ENCODE results near the gene PTF1A.
A peak's percentile ranks its signal among the peaks of the same experiment; 100 is the strongest.

Gene PTF1A, protein sequence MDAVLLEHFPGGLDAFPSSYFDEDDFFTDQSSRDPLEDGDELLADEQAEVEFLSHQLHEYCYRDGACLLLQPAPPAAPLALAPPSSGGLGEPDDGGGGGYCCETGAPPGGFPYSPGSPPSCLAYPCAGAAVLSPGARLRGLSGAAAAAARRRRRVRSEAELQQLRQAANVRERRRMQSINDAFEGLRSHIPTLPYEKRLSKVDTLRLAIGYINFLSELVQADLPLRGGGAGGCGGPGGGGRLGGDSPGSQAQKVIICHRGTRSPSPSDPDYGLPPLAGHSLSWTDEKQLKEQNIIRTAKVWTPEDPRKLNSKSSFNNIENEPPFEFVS

DNA sequence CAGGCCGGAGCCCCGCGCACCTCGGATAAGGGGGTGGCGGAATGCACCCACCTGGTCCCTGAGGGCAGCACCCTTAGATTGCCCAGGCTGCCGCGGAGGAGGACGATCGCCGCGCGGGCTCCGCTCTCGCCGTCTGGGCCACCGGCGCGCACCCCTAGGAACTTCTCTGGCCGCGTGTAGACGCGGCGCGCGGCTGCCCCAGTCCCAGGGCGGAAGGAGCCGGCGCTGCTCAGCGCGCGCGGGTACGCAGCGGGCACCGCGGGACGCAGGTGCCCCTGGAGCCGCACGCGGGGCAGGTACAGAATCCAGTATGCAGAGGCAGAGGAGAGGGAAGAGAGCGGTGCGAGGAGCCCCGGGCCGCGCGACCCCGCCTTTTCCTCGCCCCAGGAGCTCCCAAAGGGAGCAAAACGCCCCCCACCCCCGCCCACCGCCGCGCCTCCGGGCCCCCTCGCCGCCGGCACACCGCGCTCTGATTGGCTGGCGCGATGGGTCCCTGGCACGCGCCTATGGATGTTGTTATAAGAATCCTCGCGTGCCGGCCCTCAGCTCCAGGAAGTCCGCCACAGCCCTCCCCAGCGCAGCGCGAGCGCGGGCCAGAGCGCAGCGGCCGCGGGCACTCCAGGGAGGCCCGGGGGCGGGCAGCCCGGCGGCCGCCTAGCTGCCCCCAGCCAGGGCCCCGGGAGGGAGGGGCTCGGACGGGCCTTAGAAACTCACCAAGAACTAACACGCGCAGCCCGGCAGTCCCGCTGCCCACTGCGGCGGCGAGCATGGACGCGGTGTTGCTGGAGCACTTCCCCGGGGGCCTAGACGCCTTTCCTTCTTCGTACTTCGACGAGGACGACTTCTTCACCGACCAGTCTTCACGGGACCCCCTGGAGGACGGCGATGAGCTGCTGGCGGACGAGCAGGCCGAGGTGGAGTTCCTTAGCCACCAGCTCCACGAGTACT, at the start of gene PTF1A:
PTF1A (plus strand) TSS at position 549 of the 948 bp plus-strand sequence; CDS start at position 768, 219 bp downstream.
- DNase-seq (ENCODE audit: low spot score): no peak

DNA sequence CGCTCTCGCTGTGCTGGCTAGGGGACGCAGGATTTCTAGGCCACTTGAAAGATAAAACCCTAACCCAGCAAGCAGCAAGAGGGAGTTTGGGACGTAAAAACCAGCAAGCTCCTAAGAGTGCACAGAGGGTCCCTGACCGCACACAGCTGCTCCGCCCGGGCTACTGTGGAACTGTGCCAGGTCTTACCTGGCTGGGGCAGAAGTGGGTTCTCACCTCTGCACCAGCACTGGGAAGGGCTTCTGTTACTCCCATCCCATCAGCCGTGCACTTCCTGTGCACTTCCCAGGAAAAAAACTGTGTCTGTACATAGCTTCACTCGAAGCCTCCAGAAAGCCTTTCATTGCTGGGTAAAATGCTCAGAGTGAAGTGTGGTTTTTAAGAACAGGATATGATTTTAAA, 45.9 kb upstream of the PTF1A start:
- no peak for DNase-seq (ENCODE audit: low spot score)

DNA sequence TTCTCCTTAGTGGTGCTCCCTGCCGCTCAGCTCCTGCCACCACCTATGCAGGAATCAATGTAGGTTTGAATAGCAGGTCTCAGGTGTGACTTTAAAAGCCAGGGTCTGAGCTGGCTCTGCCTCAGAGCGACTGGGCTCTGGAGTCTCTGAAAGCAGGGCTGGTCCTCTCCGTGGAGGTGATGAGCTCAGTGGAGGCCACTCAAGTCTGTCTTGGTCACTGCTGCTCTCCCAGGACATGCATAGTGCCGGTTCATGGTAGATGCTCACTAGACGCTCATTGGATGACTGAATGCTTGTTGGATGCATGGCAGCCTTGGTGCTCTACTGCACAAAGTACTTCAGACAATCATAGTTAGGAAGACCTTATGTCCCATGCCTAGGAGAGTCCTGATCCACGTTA, 45.1 kb upstream of the PTF1A start:
- DNase-seq (ENCODE audit: low spot score): no peak

DNA sequence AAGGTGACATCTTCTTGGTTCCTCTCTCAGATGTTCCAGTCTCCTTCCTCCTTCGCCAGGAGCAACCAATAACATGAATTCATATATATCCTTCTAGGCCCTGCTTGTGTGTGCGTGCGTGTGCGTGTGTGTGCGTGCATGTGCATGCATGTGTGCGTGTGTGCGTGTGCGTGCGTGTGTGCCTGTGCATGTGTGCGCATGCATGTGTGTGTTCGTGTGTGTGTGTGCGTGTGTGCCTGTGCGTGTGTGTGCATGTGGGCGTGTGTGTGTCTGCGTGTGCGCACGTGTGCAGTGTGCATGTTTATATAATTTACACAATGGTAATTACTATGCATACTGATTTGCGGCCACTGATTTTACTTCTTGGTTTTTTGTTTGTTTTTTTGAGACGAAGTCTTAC, 43.9 kb upstream of the PTF1A start:
- no peak for DNase-seq (ENCODE audit: low spot score)

DNA sequence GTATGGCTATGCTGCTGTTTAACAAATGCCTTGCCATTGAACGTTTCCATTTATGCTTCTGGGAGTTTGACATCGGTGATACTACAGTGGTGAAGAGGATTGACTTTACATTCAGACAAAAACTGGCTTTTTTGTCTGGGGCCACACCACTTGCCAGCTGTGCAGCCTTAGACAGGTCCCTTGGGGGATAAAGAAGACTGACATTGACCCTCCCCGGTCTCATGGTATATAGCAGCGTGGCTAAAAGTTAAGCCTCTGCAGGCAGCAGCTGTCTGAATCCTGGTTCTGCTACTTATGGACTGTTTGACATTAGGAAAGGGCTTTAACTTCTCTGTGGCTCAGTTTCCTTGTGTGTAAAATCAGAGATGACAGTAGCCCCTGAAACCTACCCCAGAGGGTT, 42.0 kb upstream of the PTF1A start:
- no peak for DNase-seq (ENCODE audit: low spot score)

DNA sequence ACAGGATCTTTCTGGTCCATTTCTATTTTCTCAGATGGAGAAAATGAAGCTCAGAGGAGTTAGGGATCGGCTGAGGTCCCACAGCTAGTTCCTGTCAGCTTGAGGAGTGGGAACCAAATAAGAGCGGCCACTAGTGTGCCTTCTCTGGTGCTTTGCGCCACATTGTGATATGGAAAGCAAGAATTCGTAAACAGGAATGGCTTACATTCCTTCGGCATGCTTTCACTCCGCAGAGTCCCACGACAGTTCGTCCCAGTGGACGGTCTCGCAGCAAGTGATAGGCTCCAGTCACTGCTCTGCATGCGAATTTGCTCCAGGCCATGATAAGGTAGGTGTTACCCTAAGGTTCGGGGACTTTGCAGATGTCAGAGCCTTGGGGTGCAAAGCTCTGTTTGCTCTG, 41.5 kb upstream of the PTF1A start:
- DNase-seq (ENCODE audit: low spot score): no peak

DNA sequence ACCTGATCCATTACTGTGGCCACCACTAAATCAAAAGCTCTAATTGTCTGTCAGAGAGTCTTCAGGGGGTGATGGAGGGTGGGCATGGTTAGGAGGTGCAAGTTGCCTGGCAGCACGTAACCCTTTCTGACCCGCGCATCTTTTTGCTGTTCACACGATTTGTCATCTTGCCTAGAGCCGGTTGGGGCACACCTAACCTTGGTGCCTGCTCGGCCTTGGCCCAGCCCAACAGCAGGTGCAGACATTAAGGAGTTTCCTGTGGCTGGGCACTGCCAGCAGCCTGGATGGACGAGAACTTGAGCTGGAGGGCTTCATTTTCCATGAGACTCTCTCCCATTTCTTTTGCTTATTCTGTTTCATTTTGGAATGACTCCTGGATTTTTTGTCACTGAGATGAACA, 41.0 kb upstream of the PTF1A start:
- DNase-seq (ENCODE audit: low spot score): no peak

DNA sequence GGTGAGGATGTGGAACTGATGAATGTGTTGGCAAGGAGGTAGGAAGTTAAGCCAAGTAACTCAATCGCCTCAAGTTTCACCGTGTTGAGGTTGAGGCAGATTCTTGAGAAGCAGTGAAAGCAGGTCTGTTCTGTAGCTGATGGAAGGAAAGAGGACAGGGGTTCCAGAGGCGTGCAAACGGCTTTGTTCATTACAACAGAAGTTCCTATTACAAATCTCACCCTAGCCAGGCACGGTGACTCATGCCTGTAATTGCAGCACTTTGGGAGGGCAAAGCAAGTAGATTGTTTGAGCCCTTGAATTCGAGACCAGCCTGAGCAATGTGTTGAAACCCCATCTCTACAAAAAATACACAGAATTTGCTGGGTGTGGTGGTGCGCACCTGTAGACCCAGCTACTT, 36.9 kb upstream of the PTF1A start:
- no peak for DNase-seq (ENCODE audit: low spot score)

DNA sequence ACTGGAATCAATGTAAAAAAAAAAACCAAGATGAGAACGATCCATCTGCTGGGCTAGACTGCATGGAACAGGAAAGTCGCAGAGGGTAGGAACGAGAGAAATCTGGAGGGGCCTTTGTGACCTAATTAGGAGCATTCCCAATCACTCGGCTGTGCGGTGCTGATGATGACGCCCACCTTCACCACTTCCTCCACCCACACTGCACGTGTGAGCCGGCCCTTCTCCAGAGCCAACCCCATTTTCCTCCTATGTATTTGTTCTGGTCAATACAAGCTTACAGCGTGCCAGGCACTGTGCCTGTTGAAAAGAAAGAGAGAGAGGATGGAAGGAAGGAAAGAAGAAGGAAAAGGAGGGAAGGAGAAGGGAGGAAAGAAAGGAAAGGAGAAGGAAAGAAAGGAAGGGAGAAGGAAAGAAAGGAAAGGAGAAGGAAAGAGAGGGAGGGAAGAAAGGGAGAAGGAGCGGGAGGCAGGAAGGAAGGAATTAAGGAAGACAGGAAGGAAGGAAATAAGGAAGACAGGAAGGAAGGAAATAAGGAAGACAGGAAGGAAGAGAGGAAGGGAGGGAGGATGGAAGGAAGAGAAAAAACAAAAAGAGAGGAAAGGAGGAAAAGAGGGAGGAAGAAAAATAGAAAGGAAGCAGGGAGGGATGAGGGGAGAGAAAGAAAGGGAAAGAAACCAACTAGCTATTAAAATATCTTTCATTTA, 35.5 kb upstream of the PTF1A start:
- no peak for DNase-seq (ENCODE audit: low spot score)

DNA sequence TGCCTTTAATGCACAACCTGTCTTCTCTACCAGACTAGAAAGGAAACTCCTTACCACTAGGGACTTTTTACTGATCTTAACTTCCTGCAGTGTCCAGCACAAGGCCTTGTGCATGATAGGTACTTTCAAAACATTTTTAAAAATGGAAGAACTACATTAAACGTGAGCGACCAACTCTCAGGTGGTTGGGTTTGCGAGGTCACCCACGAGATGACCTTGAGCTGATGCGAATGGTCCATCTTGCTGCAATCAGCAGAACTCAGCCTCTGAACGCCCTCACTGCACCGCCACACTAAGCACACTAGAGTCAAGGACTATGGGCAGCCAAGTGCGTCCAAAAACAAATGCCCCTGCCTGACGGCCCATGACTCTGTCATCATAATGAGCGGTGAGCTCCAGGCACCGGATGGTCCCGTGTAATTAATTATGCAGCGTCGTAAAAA, 34.9 kb upstream of the PTF1A start:
- no peak for DNase-seq (ENCODE audit: low spot score)

DNA sequence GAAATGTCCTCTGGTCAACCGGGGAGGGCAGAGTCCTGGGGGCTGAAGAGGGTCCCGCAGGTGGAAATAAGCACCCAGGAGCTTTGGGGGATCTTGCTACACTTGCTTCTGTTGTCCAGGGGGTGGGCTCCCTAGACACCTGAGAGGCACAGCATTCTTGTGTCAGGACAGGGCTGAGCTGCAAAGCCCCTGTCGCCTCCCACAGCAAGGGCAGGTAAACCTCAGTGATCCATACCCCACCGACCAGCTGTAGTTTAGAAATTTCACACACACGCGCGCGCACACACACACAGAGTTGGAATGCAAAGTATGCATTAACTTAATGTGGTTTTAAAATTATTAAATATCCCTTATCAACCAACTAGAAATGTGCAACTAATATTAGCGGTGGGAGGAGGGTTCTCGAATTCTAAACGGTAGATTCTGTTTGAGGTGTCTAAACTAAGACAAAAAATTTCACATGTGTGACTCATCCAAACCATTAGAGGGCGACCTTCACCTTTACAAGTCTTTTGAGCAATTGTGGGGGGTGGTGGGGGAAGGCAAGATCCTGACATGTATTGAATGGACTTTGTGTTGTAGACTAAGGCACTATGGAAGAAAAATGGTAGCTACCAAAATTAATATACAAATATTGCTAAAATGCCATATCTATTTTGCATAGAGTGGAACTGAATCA, 34.3 kb upstream of the PTF1A start:
- DNase-seq (ENCODE audit: low spot score): peak; percentile 46

DNA sequence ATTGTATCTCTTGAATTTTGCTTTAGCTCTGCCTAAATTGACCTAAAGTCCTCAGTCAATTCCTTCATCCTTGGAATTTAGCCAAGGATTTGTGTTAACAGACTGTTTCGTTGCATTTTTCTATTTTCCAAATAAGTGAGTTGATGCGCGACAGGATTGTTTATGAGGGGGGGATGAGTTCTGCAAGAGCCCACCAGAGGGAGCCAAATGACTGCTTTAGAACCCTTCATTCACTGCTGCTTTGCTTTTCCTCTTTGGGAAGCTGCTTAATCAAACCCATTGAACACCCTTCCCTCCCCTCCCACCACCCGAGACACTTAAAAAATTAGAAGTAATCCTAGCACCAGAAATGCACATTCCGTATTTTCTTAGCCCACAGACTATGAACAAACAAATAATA, 33.7 kb upstream of the PTF1A start:
- peak; percentile 72 for DNase-seq (ENCODE audit: low spot score)

DNA sequence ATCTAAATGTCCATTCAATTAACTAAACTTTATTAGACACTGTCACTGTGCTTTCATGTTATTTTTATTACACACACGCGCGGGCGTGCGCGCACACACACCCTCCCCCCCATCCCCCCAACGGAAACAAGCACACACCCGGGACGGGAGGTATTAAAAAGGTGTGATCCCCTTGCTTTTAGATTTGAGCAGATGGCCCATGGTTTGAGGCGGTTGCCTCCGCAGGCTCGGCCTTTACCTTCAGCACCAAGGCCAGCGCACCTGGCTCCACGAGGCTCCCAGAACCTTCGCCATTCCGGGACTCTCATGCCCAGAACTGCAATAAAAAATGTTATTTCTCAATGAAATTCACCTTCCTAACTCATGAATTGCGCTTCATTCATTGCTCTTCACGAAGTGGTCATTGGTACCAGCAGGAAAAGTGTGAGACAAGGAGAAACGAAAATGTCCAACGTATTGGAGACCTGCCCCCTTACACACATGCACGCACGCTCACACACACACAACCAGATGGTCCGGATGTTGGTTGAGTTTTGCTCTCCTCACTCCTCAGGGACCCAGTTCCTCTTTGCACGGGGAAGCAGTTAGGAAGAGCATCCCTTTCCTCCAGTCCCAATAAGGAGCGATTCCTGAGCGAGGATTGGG, 20.8 kb upstream of the PTF1A start:
- DNase-seq (ENCODE audit: low spot score): no peak

DNA sequence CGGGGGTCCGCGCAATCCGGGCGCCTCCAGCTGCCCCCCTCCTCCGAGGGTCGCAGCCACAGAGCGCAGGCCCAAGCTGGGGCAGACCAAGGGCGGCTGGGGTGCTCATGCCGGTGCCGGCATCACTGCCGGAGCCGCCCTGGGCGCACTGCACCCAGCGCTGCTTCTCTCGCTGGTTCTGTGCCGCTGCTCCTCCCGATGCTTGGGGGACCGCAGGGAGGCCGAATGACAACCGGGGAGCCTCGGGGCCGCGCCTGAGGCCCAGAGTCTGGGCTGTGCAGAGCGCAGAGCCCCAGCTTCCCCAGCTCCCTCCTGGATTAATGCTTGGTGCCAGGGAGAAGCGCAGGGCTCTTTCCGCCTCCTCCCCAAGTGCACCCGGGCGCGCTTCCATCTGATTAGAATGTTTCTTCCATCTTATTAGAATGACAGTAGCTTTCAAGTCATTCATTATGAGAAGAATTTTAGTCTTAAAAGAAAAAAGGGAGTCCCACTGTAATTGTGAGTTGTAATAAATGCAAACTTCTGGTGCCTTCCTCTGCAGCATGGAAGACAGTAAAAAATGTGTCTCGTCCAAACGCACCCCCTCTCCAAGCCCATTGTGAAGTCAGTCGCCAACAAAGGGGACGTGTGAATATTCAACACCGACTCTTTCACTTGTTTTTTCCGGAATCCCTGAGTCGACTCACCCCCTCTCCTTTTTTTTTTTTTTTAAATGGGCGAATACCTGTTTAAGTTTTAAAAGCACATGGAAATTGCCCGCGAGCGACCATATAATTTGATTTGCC, 19.5 kb upstream of the PTF1A start:
- DNase-seq (ENCODE audit: low spot score): no peak

DNA sequence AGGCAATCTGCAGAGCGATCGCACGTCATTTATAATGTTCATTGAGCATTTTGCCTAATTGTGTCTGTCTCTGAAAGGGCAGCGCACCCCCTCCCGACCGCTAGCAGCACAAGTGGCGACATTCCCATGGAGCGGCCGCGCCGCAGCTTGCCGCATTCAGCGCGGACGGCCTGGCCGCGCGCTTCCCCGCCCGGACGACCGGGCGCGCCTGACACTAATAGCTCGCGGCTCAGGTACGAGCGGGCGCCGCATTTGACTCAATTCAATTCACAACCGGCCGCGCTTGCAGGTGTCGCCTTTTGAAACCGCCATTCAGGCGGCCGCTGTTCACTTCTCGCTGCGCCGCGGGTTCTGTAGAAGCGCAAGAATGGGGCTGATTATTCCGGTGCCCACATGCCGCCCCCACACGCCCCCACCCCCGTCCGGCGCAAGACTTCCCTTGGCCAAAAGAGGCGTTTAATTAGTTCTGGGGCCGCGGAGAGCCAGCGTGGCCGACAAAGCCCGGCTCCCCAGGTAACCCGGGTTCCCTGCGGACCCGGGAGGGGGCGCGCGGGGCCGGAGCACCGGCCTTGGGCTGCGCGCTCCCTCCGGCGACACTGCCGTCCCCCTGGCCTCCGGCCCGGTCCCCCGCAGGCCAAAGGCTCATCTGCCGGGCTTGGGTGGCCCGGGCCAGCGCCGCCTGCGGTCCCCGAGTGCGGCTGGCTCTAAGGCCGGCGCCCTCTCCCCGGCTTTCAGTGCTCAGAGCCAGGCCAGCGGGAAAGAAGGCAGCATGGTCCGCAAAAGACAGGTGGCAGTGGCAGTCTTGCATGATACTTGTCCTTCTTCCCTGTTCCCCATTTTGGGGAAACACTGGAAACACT, 18.7 kb upstream of the PTF1A start:
- DNase-seq (ENCODE audit: low spot score): no peak

DNA sequence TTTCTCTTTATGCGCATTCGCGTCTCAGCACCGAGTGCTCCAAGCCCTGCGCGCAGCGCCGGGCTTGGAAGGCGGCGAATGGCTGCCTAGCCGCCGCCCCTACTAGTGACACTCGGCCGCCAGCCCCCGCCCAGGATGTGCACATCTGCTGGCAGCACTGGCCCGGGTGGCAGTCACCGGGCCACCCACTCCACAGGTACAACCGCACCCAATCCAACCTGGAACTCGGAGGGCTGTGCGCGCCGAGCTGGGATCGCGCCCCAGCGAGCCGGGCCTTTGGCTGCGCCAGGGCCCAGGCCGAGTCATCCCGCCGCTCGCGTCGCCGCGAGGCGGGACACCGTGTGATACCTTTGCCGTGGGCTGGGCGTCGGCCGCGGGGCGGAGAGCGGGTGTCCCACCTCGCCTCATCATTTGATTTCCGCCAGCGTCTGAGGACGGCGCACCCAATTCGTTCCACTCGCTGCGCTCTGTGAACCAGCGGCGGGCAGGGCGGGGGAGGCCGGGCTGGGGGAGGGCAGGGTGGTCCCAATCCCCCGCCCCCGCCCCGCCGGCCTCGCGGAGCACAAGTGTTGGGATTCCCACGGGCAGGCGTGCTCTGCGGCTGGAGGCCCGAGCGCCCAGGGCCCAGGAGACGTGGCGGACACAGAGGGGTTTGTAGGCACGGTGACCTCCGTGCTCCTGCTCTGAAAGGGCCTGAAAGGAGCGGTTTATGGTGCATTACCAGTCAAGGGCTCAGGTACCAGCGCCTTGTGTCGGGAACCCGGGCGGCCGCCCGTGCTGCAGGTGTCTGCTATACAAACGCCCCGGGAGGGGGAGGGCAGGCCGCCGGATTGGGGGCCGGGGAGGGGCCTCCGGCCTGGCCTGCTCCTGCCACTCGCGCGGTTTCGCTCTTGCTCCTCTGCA, 17.8 kb upstream of the PTF1A start:
- no peak for DNase-seq (ENCODE audit: low spot score)

DNA sequence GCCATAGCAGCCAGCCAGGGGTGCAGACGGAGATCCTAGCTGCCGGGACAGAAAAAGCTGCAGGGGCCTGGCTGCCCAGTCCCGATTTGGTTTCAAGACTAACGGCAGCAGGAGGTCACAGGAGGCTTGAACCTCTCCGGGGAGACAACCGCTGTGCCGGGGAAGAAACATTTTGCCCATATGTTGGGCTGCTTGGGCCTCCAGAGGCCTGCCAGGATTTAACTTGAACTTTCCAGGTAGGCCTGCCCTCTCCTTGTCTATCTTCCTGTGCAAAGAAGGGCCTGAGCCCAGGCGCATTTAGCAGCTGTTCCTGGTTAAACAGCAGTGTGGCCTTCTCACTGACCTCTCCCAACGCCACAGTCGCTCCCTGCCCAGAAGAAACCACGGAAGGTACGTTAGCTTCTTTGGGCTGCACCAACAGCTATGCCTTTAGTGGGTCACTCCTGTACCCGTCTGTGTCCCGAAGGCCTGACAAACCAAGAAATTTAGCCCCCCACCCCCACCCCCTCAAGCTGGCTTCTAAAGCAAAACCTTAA, 17.1 kb upstream of the PTF1A start:
- no peak for DNase-seq (ENCODE audit: low spot score)

DNA sequence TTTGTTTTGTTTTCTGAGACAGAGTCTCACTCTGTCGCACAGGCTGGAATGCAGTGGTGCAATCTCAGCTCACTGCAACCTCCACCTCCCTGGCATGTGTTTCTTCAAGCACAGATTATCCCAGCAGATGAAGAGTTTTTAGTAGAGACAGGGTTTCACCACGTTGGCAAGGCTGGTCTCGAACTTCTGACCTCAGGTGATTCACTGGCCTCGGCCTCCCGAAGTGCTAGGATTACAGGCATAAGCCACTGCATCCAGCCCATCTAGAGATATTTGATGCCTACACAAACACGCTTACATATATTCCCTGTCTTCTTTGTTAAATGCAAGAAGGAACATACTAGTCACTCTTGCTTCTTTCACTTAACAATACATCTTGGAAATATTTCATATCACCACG, 5.9 kb upstream of the PTF1A start:
- no peak for DNase-seq (ENCODE audit: low spot score)
